Measurements from ENCODE around the gene C17orf114.

GRCh38 chr17:4786106-4786511, 16.0 kb downstream of the C17orf114 start, which contains the start of gene VMO1:
- TF ChIP-seq CTCF (IDR thresholded peaks at IDR 0.05), result no peak
- TF ChIP-seq SIN3A (IDR thresholded peaks at IDR 0.05; ENCODE audit: borderline replicate concordance, insufficient read depth, low read depth, low read length), result no peak
- TF ChIP-seq, protein P1, sequence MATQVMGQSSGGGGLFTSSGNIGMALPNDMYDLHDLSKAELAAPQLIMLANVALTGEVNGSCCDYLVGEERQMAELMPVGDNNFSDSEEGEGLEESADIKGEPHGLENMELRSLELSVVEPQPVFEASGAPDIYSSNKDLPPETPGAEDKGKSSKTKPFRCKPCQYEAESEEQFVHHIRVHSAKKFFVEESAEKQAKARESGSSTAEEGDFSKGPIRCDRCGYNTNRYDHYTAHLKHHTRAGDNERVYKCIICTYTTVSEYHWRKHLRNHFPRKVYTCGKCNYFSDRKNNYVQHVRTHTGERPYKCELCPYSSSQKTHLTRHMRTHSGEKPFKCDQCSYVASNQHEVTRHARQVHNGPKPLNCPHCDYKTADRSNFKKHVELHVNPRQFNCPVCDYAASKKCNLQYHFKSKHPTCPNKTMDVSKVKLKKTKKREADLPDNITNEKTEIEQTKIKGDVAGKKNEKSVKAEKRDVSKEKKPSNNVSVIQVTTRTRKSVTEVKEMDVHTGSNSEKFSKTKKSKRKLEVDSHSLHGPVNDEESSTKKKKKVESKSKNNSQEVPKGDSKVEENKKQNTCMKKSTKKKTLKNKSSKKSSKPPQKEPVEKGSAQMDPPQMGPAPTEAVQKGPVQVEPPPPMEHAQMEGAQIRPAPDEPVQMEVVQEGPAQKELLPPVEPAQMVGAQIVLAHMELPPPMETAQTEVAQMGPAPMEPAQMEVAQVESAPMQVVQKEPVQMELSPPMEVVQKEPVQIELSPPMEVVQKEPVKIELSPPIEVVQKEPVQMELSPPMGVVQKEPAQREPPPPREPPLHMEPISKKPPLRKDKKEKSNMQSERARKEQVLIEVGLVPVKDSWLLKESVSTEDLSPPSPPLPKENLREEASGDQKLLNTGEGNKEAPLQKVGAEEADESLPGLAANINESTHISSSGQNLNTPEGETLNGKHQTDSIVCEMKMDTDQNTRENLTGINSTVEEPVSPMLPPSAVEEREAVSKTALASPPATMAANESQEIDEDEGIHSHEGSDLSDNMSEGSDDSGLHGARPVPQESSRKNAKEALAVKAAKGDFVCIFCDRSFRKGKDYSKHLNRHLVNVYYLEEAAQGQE (IDR thresholded peaks at IDR 0.05; ENCODE audit: insufficient read depth in 1 of 2, low read depth in 2 of 2, low read length in 1 of 2), result no peak
- TF ChIP-seq TCF7L2 (IDR thresholded peaks at IDR 0.05; ENCODE audit: low read depth, low read length), result no peak

Data from Panc1 (cell line).